BE2C (cell line): Measurements from ENCODE around the gene PPIF.

Experiments
- DNase-seq: peaks from one replicate; pipeline ENCODE4 v3.0.0-alpha.2; 2020
- H3K27me3 ChIP-seq: fragments of 250-450 bp; sonication (Bioruptor Pico); 2 replicates; pipeline ENCODE4 v1.5.1; 2020; ENCODE audit warnings: mild to moderate bottlenecking
- H3K36me3 ChIP-seq: fragments of 250-450 bp; sonication (Bioruptor Pico); 2 replicates; pipeline ENCODE4 v1.5.1; 2020; ENCODE audit warnings: mild to moderate bottlenecking
- H3K4me1 ChIP-seq: fragments of 250-450 bp; sonication (Bioruptor Pico); 2 replicates; pipeline ENCODE4 v1.5.1; 2020
- H3K4me3 ChIP-seq: 2 replicates; pipeline ENCODE4 v1.5.1; 2011; ENCODE audit warnings: low read depth, low read length
- H3K9me3 ChIP-seq: fragments of 250-450 bp; sonication (Bioruptor Pico); 2 replicates; pipeline ENCODE4 v1.5.1; 2020
- TF ChIP-seq, protein P1 (sequence below): IDR thresholded peaks from 2 replicates; pipeline ENCODE4 v1.5.1; 2012; ENCODE audit warnings: mild to moderate bottlenecking, low read depth, low read length

The PPIF gene

DNA sequence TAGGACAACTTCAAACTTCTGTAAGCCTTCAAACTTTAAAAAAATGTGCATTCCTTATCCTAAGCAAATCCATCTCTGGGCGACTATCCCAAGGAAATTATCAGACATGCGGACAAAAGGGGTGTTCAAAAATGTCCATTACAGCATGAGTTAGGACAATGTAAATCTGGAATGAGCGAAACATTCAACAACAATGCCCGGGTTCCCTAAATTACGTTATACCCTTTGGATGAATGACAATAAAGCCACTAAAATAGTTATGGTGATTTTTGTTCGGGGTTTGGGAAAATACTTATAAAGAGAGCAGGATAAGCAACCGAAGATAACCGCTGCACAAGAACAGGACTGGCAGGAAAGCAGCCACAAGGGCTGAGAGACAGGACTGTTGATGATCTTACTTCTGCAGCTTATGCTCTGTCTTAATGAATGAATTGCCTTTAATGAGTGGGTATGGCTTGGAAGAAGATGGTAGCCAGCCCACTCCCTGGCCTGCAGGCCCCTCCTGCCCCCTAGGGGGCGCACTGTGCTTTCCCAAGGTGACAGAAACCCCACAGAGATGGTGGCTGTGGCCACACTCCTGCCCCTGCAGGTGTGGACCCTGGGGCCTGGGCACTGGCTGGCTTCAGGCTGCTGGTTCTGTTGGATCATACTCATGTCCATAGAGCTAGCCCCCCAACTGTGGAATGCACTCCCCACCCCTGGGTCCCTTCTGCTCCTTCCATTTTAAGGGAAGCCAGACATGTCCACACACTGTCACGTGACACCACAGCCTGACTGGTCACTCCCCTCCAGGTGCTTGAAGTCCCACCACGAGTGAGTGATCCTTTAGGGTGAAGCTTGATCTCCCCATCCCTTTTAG, 53.1 kb downstream of the PPIF start:
- DNase-seq, result peak; percentile 74
- no peaks in the 10 kb centered on the region for H3K27me3 ChIP-seq
- H3K4me3 ChIP-seq, result no peak overlapping the region
- H3K9me3 ChIP-seq, result no peaks in the 10 kb centered on the region
- H3K36me3 ChIP-seq, result no peaks in the 10 kb centered on the region
- TF ChIP-seq, protein P1, sequence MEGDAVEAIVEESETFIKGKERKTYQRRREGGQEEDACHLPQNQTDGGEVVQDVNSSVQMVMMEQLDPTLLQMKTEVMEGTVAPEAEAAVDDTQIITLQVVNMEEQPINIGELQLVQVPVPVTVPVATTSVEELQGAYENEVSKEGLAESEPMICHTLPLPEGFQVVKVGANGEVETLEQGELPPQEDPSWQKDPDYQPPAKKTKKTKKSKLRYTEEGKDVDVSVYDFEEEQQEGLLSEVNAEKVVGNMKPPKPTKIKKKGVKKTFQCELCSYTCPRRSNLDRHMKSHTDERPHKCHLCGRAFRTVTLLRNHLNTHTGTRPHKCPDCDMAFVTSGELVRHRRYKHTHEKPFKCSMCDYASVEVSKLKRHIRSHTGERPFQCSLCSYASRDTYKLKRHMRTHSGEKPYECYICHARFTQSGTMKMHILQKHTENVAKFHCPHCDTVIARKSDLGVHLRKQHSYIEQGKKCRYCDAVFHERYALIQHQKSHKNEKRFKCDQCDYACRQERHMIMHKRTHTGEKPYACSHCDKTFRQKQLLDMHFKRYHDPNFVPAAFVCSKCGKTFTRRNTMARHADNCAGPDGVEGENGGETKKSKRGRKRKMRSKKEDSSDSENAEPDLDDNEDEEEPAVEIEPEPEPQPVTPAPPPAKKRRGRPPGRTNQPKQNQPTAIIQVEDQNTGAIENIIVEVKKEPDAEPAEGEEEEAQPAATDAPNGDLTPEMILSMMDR, result peak; percentile 90
- H3K4me1 ChIP-seq, result peaks cover 23% of the 10 kb centered on the region

DNA sequence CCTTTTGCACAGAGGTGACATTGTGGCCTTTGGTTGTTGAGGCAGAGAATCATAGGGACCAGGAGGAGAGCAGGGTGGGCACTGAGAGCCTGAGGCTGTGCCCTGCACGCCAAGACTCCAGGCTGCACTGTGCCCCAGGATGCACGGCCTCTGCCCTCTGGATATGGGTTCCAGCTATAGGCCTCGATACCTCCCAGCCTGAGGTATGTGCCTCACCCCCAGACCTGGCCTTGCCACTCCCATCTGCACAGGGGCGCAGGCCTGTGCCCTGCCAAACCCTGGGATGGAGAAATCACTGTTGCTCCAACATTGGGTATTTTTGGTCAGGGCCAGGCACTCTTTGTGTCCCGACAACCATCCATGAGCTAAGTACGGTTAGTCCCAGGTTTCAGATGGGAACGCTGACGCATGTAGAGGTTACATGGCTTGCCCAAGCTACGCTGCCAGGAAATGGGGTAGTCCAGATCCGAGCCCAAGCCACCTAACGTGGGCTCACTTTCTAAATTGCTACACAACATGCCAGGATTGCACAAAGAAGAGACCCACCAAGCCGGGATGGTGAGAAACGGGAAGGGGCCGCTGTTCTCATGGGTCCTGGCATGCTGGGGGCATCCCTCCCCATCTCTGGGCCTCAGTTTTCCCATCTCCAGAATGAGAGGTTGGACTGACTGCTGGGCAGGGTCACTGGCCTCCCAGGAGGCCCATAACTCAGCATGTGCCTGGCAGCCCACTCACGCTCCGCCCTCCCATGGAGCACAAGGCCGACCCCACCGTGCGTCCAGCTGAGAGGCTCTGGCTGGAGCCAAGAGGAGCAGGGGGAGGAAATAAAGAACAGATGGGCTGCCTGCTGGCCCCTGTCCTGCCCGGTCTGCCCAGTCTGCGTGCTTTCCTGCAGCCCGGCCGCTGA, 54.0 kb downstream of the PPIF start:
- H3K9me3 ChIP-seq, result no peaks in the 10 kb centered on the region
- H3K27me3 ChIP-seq, result no peaks in the 10 kb centered on the region
- DNase-seq, result no peak
- TF ChIP-seq, protein P1, result no peak
- H3K4me3 ChIP-seq, result no peak overlapping the region
- no peaks in the 10 kb centered on the region for H3K36me3 ChIP-seq
- H3K4me1 ChIP-seq, result peaks cover 28% of the 10 kb centered on the region

DNA sequence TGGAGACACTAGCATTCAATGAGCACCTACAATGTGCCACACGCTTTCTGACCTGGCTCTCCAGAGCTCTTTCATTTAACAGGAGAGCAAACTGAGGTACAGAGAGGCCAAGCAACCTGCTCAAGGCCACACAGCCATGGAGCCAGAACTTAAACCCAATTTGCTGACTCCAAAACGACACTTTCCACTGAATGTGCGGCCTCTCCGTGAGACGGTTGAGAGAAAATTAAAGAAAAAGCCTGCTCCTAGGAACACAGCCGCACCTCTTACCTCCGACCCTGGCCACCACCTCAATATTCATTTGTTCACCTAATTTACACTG, 55.3 kb downstream of the PPIF start:
- TF ChIP-seq, protein P1, result no peak
- Histone ChIP-seq H3K4me3 (no peak overlapping the region), H3K27me3 (no peaks in the 10 kb centered on the region), H3K4me1 (peaks cover 27% of the 10 kb centered on the region), H3K9me3 (no peaks in the 10 kb centered on the region), H3K36me3 (no peaks in the 10 kb centered on the region)
- DNase-seq, result no peak

DNA sequence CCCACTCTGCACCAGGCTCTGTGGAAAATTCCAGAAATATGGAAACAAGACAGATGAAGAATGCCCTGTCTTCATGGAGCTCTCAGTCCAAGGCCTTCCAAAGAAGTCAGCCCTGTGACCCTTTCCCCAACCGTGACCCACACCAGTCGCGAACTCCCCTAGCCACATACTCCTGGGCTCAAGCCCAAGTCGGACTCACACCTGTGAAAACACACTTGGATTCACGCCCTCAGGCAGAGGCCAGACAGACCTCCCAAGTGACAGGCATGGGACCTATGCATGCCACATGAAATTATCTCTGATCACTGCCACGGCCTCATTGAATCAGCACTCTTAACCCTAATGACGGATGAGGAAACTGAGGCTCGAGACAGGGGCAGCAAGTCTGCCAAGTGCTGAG, 55.7 kb downstream of the PPIF start:
- peaks cover 26% of the 10 kb centered on the region for H3K4me1 ChIP-seq
- DNase-seq, result no peak
- no peaks in the 10 kb centered on the region for H3K27me3 ChIP-seq
- no peaks in the 10 kb centered on the region for H3K36me3 ChIP-seq
- no peaks in the 10 kb centered on the region for H3K9me3 ChIP-seq
- H3K4me3 ChIP-seq, result no peak overlapping the region
- TF ChIP-seq, protein P1, result no peak

DNA sequence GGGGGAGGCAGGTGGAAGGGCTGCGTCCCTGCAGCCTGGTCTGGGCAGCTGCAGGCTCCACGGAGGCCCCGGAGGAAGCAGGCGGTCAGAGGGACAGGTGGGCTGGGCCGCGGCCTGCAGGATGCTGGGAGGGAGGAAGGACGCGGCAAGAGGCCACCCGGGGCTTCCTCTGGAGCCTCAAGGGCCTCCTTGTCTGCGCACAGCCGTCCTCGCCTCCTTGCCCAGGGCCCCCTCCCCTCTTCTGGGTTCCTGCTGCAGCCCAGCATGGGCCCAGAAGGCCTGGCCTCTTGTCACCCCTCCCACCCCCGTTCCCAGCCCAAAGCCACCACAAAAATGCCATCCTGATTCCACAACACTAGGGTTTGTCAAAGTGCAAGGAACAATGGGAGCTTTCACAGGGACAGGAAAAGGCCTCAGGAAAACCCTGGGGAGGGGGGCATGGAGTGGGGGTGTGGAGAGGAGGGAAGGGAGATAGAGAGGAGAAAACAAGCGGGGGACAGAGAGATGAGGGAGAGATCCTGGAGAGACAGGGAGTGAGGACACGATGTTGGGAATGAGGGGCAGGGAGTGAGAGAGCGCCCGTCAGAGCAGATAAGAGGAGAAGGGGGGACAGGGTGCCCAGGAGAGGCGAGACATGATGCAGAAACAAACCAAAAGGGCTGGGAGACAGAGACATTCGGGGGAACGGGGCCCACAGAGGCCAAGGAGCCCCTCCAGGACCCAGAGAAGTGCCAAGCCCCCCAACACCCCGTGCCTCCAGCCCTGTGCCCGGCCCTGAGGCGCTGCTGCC, 56.4 kb downstream of the PPIF start:
- DNase-seq, result peak; percentile 3
- TF ChIP-seq, protein P1, result no peak
- no peak overlapping the region for H3K4me3 ChIP-seq
- H3K9me3 ChIP-seq, result no peaks in the 10 kb centered on the region
- no peaks in the 10 kb centered on the region for H3K36me3 ChIP-seq
- peaks cover 25% of the 10 kb centered on the region for H3K4me1 ChIP-seq
- H3K27me3 ChIP-seq, result no peaks in the 10 kb centered on the region
